Panc1 (cell line): ENCODE results near the gene DSCAML1. TPM values are rescaled to one million over a fixed set of nuclear protein-coding genes. Genes with fewer than 3 reads are reported as not detected.
A peak's percentile ranks its signal among the peaks of the same experiment; 100 is the strongest.

Experiments
- ATAC-seq: fragments of 200-7000 bp; cut with Tn5 transposase; 2 replicates; pipeline ENCODE4 v1.9.1; 2020; ENCODE audit warnings: mild to moderate bottlenecking, moderate library complexity
- BruUV-seq: library from RNA; stranded (reverse); fragments of 400-500 nt; replicated peaks from 2 replicates; lab custom pipeline; 2021; lab: Mats Ljungman, UMichigan
- CTCF ChIA-PET: fragments of 300-600 bp; sonication (Branson Sonifier 250); formaldehyde crosslinking; loops from one replicate; lab custom pipeline; 2022; ENCODE audit warnings: antibody characterized with exemption; lab: Charles Lee
- POLR2A ChIA-PET: fragments of 300-600 bp; sonication (Branson Sonifier 250); formaldehyde crosslinking; loops from one replicate; lab custom pipeline; 2022; ENCODE audit warnings: antibody characterized with exemption; lab: Charles Lee
- DNase-seq: peaks from one replicate; pipeline ENCODE4 v3.0.0-alpha.2; 2010; ENCODE audit warnings: low read depth, low spot score
- H3K27ac ChIP-seq: 2 replicates; pipeline ENCODE4 v1.5.1; 2011; ENCODE audit warnings: mild to moderate bottlenecking, low read length, inconsistent platforms
- H3K27me3 ChIP-seq: fragments of 200-500 bp; sonication (Bioruptor generic); 2 replicates; pipeline ENCODE4 v1.6.0; 2014; ENCODE audit warnings: low read length, inconsistent platforms; ENCODE audit not compliant: control insufficient read depth, insufficient read depth
- H3K36me3 ChIP-seq: fragments of 200-500 bp; sonication (Bioruptor generic); 2 replicates; pipeline ENCODE4 v1.5.1; 2014; ENCODE audit warnings: inconsistent platforms, mild to moderate bottlenecking, low read length, moderate library complexity; ENCODE audit not compliant: control insufficient read depth, insufficient read depth
- H3K4me1 ChIP-seq: 2 replicates; pipeline ENCODE4 v1.5.1; 2011; ENCODE audit warnings: inconsistent platforms, mild to moderate bottlenecking, low read length, moderate library complexity; ENCODE audit not compliant: control insufficient read depth, insufficient read depth
- H3K4me3 ChIP-seq, 2 experiments: 2 replicates each; pipeline ENCODE4 v1.5.1; 2011 to 2012; ENCODE audit warnings: low read depth in 2 of 2, low read length in 2 of 2, mild to moderate bottlenecking in 2 of 2, inconsistent platforms in 1 of 2, moderate library complexity in 1 of 2
- H3K9me3 ChIP-seq: fragments of 200-500 bp; sonication (Bioruptor generic); 2 replicates; pipeline ENCODE4 v1.5.1; 2014; ENCODE audit warnings: low read depth, mild to moderate bottlenecking, inconsistent platforms, low read length, moderate library complexity; ENCODE audit not compliant: control insufficient read depth, insufficient read depth
- CTCF ChIP-seq: fragments of 450-650 bp; IDR thresholded peaks from 2 replicates; pipeline ENCODE4 v1.5.1; 2017; ENCODE audit warnings: mild to moderate bottlenecking
- POLR2AphosphoS5 ChIP-seq: IDR thresholded peaks from 2 replicates; pipeline ENCODE4 v1.6.1; 2012; ENCODE audit warnings: mild to moderate bottlenecking, low read depth, low read length, moderate library complexity
- REST ChIP-seq, 2 experiments: IDR thresholded peaks; 2 replicates each; pipeline ENCODE4 v1.6.1; 2011 to 2012; ENCODE audit warnings: low read depth in 2 of 2, control low read depth in 1 of 2, low read length in 1 of 2, mild to moderate bottlenecking in 1 of 2, moderate library complexity in 1 of 2; ENCODE audit not compliant: insufficient read depth in 1 of 2
- SIN3A ChIP-seq: IDR thresholded peaks from 2 replicates; pipeline ENCODE4 v1.6.1; 2012; ENCODE audit warnings: low read depth, mild to moderate bottlenecking, low read length, moderate library complexity, borderline replicate concordance; ENCODE audit not compliant: insufficient read depth
- TCF7L2 ChIP-seq: IDR thresholded peaks from 2 replicates; pipeline ENCODE4 v1.6.1; 2011; ENCODE audit warnings: mild to moderate bottlenecking, low read depth, low read length, inconsistent platforms
- in situ Hi-C: cut with HindIII; loops from 2 replicates; pipeline ENCODE4 v1.10.0; 2016; ENCODE audit warnings: low sequenced_read_pairs, low pct_unique_long_range_greater_than_20kb
- intact Hi-C: fragments of 100-400 bp; cut with micrococcal nuclease; formaldehyde crosslinking; loops from one replicate; pipeline ENCODE4 v1.10.0; 2022; ENCODE audit not compliant: unreplicated experiment
- total RNA-seq: library from RNA; stranded (reverse); gene quantifications from one replicate; pipeline ENCODE4 v1.2.1, GENCODE V29; 2021; ENCODE audit not compliant: unreplicated experiment

DSCAML1 gene
- total RNA-seq, 1 experiment from 2014 or later: 1.6 TPM

- BruUV-seq: no TSS peak
- H3K4me1 ChIP-seq: no peaks in the 10 kb centered on the region
- intact Hi-C loops: no loop called here
- TF ChIP-seq TCF7L2: no peak
- TF ChIP-seq CTCF: no peak
- TF ChIP-seq REST (IDR thresholded peaks at IDR 0.05; ENCODE audit: insufficient read depth in 1 of 2, low read depth in 2 of 2, low read length in 1 of 2): no peak
- no peak for TF ChIP-seq SIN3A
- no peak for TF ChIP-seq POLR2AphosphoS5
- no peak overlapping the region for H3K27ac ChIP-seq
- ATAC-seq (peak; percentile 62; the same call in 1 of the 2 replicates), DNase-seq (no peak)
- H3K36me3 ChIP-seq: no peaks in the 10 kb centered on the region
- no peak overlapping the region for H3K4me3 ChIP-seq
- peaks cover 2% of the 10 kb centered on the region; the same call in 1 of the 2 replicates for H3K27me3 ChIP-seq
- in situ Hi-C loops: no loop called here
- CTCF ChIA-PET: interaction anchor here (0.7 to 1.4 kb wide), 2 partner anchors 110 to 193 kb away, joined by 4 to 8 read pairs; no protein-coding TSS in a partner anchor
- POLR2A ChIA-PET: no interaction called here
- peaks cover 5% of the 10 kb centered on the region; the same call in 1 of the 2 replicates for H3K9me3 ChIP-seq
These were observed 178.0 kb downstream of the DSCAML1 start for GRCh38 chr11:117618982-117619355.

- peaks cover 5% of the 10 kb centered on the region; the same call in 1 of the 2 replicates for H3K9me3 ChIP-seq
- H3K4me3 ChIP-seq: no peak overlapping the region
- ChIA-PET CTCF (interaction anchor here (0.7 to 1.4 kb wide), 3 partner anchors 111 to 199 kb away, joined by 4 to 10 read pairs (median 8); no protein-coding TSS in a partner anchor), POLR2A (no interaction called here)
- BruUV-seq: no TSS peak
- no peak overlapping the region for H3K27ac ChIP-seq
- DNase-seq (no peak), ATAC-seq (no peak)
- no peaks in the 10 kb centered on the region for H3K4me1 ChIP-seq
- peaks cover 2% of the 10 kb centered on the region; the same call in 1 of the 2 replicates for H3K27me3 ChIP-seq
- intact Hi-C loops (no loop called here), in situ Hi-C loops (no loop called here)
- no peaks in the 10 kb centered on the region for H3K36me3 ChIP-seq
- TF ChIP-seq REST (IDR thresholded peaks at IDR 0.05; ENCODE audit: insufficient read depth in 1 of 2, low read depth in 2 of 2, low read length in 1 of 2) (no peak), TCF7L2 (no peak), POLR2AphosphoS5 (no peak), SIN3A (no peak), CTCF (no peak)
These were observed 178.6 kb downstream of the DSCAML1 start for GRCh38 chr11:117618302-117618981.
